GM12891 (cell line): ENCODE data around the gene MARK2.

Experiments
- DNase-seq: peaks from one replicate; pipeline ENCODE4 v3.0.0; 2011; ENCODE audit warnings: low spot score; ENCODE audit not compliant: insufficient read length
- FAIRE-seq: peaks from 2 replicates; lab custom pipeline; 2011; peaks lifted over from hg19 to GRCh38; lab: Jason Lieb, UNC
- PAX5 ChIP-seq: IDR thresholded peaks from 2 replicates; pipeline ENCODE4 v1.6.1; 2011; ENCODE audit warnings: low read length, moderate library complexity, mild to moderate bottlenecking; ENCODE audit not compliant: insufficient read depth, severe bottlenecking
- POLR2A ChIP-seq: IDR thresholded peaks from 2 replicates; pipeline ENCODE4 v1.6.1; 2011; ENCODE audit warnings: low read depth, low read length, control low read depth
- POLR2AphosphoS5 ChIP-seq: IDR thresholded peaks from 2 replicates; pipeline ENCODE4 v1.6.1; 2011; ENCODE audit warnings: low read depth, low read length, control low read depth
- POU2F2 ChIP-seq: IDR thresholded peaks from 2 replicates; pipeline ENCODE4 v1.6.1; 2011; ENCODE audit warnings: low read depth, mild to moderate bottlenecking, control low read depth, low read length, moderate library complexity
- SPI1 ChIP-seq: IDR thresholded peaks from 2 replicates; pipeline ENCODE4 v1.6.1; 2011; ENCODE audit warnings: low read depth, low read length, control low read depth
- TAF1 ChIP-seq: IDR thresholded peaks from 2 replicates; pipeline ENCODE4 v1.6.1; 2011; ENCODE audit warnings: low read depth, low read length, control low read depth

MARK2 gene

GRCh38 chr11:63840356-63841060, 1.6 kb downstream of the MARK2 start:
- no peak for FAIRE-seq
- DNase-seq, result no peak
- 0 out of 2 replicates have a peak, but pooled peaks have one; percentile 13 for TF ChIP-seq SPI1
- no peak for TF ChIP-seq TAF1

GRCh38 chr11:63841554-63841953, 2.6 kb downstream of the MARK2 start:
- DNase-seq (no peak), FAIRE-seq (no peak)
- TF ChIP-seq POU2F2 (no peak), POLR2AphosphoS5 (no peak), TAF1 (no peak), POLR2A (no peak), PAX5 (no peak), SPI1 (no peak)

- TF ChIP-seq SPI1, result no peak
- no peak for TF ChIP-seq POU2F2
- no peak for TF ChIP-seq TAF1
- DNase-seq (no peak), FAIRE-seq (no peak)
These were observed 4.1 kb downstream of the MARK2 start for GRCh38 chr11:63843041-63843440.

GRCh38 chr11:63844836-63845235, 5.9 kb downstream of the MARK2 start:
- FAIRE-seq (no peak), DNase-seq (no peak)
- TF ChIP-seq POLR2AphosphoS5 (no peak), POLR2A (no peak)

GRCh38 chr11:63845303-63845702, 6.4 kb downstream of the MARK2 start:
- no peak for TF ChIP-seq POU2F2
- TF ChIP-seq SPI1, result peak; percentile 10; the same call in 1 of the 2 replicates
- FAIRE-seq, result no peak
- no peak for DNase-seq

GRCh38 chr11:63845911-63846310, 7.0 kb downstream of the MARK2 start:
- TF ChIP-seq SPI1, result no peak
- no peak for TF ChIP-seq POU2F2
- TF ChIP-seq TAF1, result no peak
- no peak for TF ChIP-seq POLR2A
- TF ChIP-seq POLR2AphosphoS5, result no peak
- TF ChIP-seq PAX5, result no peak
- FAIRE-seq (no peak), DNase-seq (no peak)

GRCh38 chr11:63846897-63847296, 8.0 kb downstream of the MARK2 start:
- DNase-seq, result no peak
- FAIRE-seq, result no peak
- TF ChIP-seq POLR2AphosphoS5 (no peak), TAF1 (no peak), PAX5 (no peak), POU2F2 (no peak), POLR2A (no peak), SPI1 (no peak)

- DNase-seq, result no peak
- TF ChIP-seq SPI1 (no peak), POLR2A (no peak), PAX5 (no peak), POU2F2 (no peak), TAF1 (no peak), POLR2AphosphoS5 (no peak)
- FAIRE-seq, result no peak
These were observed 8.5 kb downstream of the MARK2 start for GRCh38 chr11:63847363-63847762.

GRCh38 chr11:63849691-63850090, 10.8 kb downstream of the MARK2 start:
- FAIRE-seq (no peak), DNase-seq (no peak)
- no peak for TF ChIP-seq PAX5
- TF ChIP-seq POLR2A, result no peak
- no peak for TF ChIP-seq SPI1
- no peak for TF ChIP-seq TAF1
- TF ChIP-seq POU2F2, result no peak
- TF ChIP-seq POLR2AphosphoS5, result no peak

- no peak for DNase-seq
- FAIRE-seq, result no peak
- TF ChIP-seq SPI1 (no peak), POLR2AphosphoS5 (no peak), POLR2A (no peak), POU2F2 (no peak), TAF1 (no peak), PAX5 (no peak)
These were observed 12.0 kb downstream of the MARK2 start for GRCh38 chr11:63850920-63851319.
